ENCODE data around the gene DNAJA1. TPM values are rescaled to one million over a fixed set of nuclear protein-coding genes. Genes with fewer than 3 reads are reported as not detected.
"Not testable (repeated sequence)": the region's sequence is repeated elsewhere in the genome, so short reads cannot be mapped to it uniquely, and the experiment has no call there.

The DNAJA1 gene
- total RNA-seq, 1 experiment from 2014 or later = 152 TPM

DNA sequence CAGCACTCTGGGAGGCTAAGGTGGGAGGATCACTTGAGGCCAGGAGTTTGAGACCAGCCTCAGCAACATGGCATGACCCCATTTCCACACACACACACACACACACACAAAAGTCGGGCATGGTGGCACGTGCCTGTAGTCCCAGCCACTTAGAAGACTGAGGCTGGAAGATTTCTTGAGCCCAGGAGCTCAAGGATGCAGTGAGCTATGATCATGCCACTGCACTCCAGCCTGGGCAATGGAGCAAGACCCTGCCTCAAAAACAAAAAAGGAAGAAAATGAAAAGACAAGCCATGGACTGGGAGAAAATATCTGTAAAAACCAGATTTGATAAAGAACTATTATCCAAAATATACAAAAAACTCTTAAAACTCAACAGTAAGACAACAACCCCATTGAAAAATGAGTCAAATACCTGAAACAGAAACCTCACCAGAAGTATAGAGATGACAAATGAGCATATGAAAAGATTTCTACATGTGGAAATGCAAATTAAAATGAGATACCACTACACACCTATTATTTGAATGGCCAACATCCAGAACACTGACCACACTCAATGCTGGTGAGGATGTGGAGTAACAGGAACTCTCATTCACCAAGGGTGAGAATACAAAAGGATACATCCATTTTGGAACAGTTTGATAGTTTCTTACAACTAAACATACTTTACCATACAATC, 24.7 kb downstream of the DNAJA1 start:
- Histone ChIP-seq H3K27me3 (no peaks in the 10 kb centered on the region), H3K36me3 (peaks cover 39% of the 10 kb centered on the region), H3K9me3 (no peaks in the 10 kb centered on the region), H3K4me3 (no peak overlapping the region)
- no peak for DNase-seq

DNA sequence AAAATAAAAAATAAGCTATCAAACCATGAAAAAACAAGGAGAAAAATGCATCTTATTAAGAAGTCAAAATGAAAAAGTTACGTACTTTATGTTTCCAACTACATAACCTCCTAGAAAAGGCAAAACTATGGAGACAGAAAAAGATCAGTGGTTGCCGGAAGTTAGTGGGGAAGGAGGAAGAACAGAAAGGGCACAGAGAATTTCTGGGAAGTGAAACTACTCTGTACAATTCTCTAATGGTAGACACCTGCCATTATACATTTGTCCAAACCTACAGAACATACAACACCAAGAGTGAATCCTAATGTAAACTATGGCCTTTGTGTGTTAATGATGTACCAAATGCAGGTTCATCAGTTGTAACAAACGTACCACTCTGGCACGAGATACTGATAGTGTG, 26.1 kb downstream of the DNAJA1 start:
- no peaks in the 10 kb centered on the region for H3K27me3 ChIP-seq
- H3K9me3 ChIP-seq = no peaks in the 10 kb centered on the region
- no peak overlapping the region for H3K4me3 ChIP-seq
- no peak for DNase-seq
- H3K36me3 ChIP-seq = peaks cover 44% of the 10 kb centered on the region

DNA sequence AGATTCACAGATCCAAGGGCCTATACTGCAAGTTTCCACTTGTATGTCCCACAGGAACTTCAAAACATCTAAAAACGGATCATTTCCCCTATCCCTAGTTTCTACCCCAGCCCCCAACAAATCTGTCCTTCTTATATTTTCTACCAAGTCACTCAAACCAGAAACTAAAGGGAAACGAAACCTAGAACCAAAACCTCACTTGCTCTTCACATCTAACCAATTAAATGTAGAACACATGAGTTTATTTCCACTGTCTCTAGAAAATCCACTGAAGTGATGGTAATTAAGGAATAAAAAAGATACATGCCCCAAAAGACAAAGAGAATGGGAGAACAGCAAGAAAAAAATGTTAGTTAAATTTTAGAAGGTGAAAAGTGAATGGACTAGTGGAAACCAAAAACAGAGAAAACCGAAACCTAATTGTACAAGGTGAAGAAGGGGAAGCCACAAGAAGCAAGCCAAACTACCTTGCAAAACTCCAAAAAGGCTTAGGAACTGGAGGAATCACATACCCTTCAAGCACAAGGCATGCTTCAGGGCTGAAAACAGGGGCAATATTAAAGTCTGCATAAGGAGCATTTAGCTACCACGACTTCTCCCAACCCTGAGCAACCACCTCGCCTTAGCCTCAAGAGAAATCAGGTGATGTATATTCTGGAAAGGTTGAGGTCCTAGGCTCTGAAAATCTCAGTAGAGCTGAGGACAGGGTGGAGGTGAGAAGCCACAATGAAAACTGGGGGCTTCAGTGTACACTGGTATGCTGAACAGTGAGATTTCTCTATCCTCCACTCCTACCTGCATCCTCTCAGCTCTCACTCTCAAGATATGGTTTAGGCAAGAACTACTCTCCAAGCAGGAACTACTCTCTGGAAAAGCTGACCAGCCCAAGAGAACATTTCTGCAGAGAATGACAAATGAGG, 40.3 kb downstream of the DNAJA1 start:
- Histone ChIP-seq H3K4me3 (no peak overlapping the region), H3K9me3 (no peaks in the 10 kb centered on the region), H3K36me3 (peaks cover 45% of the 10 kb centered on the region), H3K27me3 (no peaks in the 10 kb centered on the region)
- DNase-seq = no peak

DNA sequence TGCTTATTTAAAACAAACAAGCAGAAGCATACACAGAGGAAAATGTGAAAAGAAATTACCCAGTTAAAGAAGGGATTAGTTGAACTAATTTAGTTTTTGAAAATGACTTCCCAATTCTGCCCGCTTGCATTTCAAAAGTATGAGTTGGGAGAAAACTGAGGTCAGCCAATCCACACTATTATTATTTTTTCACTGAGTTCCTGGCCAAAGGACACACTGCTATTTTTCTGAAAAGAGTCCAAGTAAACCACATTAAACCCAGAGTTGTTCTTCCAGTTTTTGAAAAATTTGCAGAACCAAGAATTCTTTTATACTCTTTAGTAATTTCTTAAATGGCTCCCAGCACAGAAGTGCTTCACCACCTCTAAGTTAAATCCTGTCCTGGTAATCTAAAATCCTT, 43.9 kb downstream of the DNAJA1 start:
- DNase-seq = no peak
- Histone ChIP-seq H3K36me3 (peaks cover 45% of the 10 kb centered on the region), H3K4me3 (no peak overlapping the region), H3K27me3 (no peaks in the 10 kb centered on the region), H3K9me3 (no peaks in the 10 kb centered on the region)

DNA sequence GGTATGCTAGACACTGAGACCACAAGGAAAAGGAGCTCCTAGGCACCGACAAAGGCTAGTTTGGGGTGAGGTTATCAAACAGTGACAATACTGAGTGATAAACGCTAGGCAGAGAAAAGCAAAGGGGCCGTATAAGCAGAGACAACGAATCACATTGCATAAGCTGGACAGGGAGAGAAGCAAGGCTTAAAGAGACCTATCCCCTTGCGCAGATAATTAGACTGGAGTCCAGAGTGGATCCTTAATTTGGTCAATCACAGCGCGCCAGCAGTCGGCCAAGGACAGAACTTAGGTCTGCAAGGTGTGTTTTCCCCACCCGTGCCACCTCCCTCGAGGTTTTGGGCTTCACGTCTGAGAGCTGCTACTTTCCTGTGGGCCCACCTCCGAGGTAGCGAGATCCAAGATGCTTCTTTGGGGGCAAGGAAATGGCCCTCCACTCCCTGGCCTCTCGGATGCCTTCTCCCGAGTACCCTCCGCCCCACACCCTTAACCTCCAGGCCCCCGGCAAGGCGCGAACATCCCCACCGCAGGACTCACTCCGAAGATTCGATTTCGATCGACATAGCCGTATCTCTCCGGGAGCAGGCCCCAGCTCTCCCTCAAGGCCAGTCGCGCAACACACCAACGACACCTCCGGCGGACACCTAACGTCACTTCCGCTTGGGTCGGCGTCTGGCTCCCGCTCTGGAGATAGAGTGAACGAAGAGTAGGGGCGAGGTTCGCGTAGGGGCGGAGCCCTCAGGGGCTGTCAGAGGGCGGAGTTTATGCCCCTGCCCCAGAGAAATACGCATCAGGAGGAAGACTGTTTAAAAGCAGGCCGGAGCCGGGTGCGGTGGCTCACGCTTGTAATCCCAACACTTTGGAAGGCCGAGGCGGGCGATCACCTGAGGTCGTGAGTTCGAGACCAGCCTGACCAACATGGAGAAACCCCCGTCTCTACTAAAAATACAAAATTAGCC, 51.3 kb downstream of the DNAJA1 start, which contains the start of gene SMU1:
TSS of gene SMU1 (minus strand) at position 629 of the 959 bp plus-strand sequence. CDS start at position 563, 66 bp downstream.
- Histone ChIP-seq H3K36me3 (peaks cover 14% of the 10 kb centered on the region), H3K4me3 (peak within 1 kb of the TSS; percentile 85), H3K27me3 (no peaks in the 10 kb centered on the region), H3K9me3 (no peaks in the 10 kb centered on the region)
- DNase-seq = peak; percentile 96

DNA sequence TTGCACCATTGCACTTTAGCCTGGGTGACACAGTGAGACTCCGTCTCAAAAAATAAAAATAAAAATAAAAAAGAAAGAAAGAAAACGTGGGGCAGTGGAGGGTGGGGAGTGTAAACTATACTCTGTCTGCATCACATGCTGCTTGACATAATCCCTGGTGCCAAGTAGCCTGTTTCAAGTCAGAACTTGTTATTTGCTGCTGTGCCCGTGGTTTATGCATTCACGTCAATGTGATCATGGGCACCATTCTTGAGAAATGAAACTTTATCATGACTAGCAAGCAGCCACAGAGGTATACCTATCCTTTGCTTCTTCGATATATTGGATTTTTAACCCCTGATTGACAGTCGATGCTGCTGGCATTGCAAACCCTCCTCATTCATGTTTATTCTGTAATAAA, 55.5 kb downstream of the DNAJA1 start:
- Histone ChIP-seq H3K4me3 (no peak overlapping the region), H3K36me3 (no peaks in the 10 kb centered on the region; the same call in 1 of the 2 replicates), H3K27me3 (no peaks in the 10 kb centered on the region), H3K9me3 (no peaks in the 10 kb centered on the region)
- DNase-seq = no peak

DNA sequence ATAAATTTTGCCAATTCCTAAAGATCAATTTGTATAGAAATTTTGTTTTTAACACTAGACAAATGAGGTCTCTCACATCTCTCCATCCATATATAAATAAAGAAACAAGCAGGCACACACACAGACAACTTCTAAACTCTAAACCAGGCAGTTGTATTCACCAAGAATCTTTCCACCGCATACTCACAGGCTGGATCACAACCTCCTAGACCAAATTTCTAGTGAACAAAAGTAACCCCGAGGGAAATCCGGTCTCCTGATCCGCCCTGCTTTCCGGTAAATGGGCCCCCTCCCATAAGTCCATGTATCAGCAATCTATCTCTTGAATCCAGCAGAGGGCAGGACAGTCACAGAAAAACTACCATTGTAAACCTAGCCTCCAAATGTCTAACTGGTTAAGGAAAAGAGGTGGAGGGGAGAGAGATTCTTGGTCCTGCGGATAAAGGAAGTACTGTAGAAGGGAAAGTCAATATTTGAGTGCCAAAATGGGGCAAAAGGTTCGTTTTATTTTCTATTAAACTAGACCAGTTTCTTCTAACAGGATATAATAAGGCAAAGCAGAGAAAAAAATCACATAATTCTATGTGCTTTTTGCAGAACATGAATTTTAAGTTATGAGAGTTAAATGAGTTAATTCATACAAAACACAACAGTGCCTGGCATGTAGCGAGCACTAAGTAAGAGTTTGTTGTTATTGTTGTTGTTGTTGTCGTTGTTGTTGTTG, 56.2 kb downstream of the DNAJA1 start:
- no peaks in the 10 kb centered on the region; the same call in 1 of the 2 replicates for H3K36me3 ChIP-seq
- H3K27me3 ChIP-seq = no peaks in the 10 kb centered on the region
- DNase-seq = peak; percentile 52
- H3K9me3 ChIP-seq = no peaks in the 10 kb centered on the region
- H3K4me3 ChIP-seq = no peak overlapping the region

DNA sequence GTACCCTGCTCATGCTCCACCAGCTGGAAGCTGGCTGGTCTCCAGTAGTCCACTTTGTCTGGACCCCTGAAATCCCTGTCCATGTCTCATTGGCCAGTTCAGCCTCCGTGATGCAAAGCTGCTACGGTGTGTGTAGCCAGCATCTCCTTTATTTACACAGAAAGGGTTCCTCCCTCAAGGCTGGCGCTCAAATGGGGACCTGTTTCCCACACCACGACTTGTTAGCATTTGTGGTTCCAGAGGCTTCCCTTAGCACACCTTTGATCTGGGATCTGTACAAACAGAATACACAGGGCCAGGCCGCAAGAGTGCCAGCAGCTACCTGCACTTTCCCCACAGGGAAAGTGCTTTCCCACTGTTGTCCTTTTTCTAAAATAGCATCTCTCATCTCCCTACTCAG, 57.1 kb downstream of the DNAJA1 start:
- Histone ChIP-seq H3K4me3 (no peak overlapping the region), H3K36me3 (no peaks in the 10 kb centered on the region), H3K9me3 (no peaks in the 10 kb centered on the region), H3K27me3 (no peaks in the 10 kb centered on the region)
- DNase-seq = no peak

DNA sequence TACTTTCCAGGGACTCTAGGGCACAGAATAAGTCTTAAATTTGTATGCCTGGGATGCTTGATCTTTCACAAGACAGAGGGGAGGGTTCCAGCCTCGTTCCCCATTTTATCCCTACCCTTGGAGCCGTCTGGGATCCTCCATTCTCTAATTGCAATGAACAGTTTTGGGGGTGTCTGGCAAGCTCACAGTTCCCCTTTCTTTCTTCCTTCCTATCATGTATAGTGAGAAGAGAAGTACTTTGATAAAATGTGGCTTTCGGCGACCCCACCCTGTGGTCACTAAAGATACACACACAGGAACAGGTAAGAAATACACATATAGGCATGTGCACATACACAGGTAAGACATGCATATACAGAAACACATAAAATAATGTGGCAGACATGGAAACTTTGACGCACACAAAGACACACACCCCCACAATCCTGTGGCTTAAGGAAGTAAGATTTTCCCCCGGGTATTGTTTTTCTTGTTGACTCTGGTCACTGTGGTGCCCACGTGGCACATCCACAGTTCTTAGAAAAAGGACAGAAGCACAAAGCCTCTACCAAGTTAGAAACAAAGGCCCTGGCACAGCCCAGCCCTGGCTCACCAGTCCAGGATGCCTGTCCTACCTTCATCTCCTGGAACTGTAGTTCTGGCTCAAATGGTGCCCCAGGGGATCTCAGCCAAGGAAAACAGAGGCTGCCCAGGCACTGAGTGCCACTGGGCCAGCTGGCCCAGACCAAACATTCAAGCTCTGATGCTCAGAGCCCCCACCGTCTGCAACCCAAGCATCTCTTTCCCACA, 57.7 kb downstream of the DNAJA1 start:
- peak; percentile 15 for DNase-seq
- H3K9me3 ChIP-seq = no peaks in the 10 kb centered on the region
- H3K27me3 ChIP-seq = no peaks in the 10 kb centered on the region
- no peak overlapping the region for H3K4me3 ChIP-seq
- no peaks in the 10 kb centered on the region for H3K36me3 ChIP-seq

DNA sequence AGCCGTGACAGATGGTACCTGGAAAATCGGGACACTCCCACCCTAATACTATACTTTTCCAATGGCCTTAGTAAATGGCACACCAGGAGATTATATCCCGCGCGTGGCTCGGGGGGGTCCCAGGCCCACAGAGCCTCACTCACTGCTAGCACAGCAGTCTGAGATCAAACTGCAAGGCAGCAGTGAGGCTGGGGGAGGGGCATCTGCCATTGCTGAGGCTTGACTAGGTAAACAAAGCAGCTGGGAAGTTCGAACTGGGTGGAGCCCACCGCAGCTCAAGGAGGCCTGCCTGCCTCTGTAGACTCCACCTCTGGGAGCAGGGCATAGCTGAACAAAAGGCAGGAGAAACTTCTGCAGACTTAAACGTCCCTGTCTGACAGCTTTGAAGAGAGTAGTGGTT, 60.6 kb downstream of the DNAJA1 start:
- not testable (repeated sequence) for H3K27me3 ChIP-seq, H3K36me3 ChIP-seq, H3K9me3 ChIP-seq, H3K4me3 ChIP-seq, DNase-seq

Other genes with a start within 250 kb of the DNAJA1 start
- gene TMEM215, start 241.7 kb upstream of the DNAJA1 start, total RNA-seq (2014; rRNA removed; shearing (Covaris generic); ENCODE audit: low replicate concordance) = not detected in 2 replicates
- gene APTX, start 23.6 kb upstream of the DNAJA1 start, total RNA-seq (2014; rRNA removed; shearing (Covaris generic); ENCODE audit: low replicate concordance) = 17.1 and 36.8 TPM in 2 replicates
- gene SMU1, start 51.4 kb downstream of the DNAJA1 start, total RNA-seq (2014; rRNA removed; shearing (Covaris generic); ENCODE audit: low replicate concordance) = 26.6 and 27.1 TPM in 2 replicates
- 31.9 and 35.2 TPM in 2 replicates for gene B4GALT1, start 142.1 kb downstream of the DNAJA1 start, total RNA-seq (2014; rRNA removed; shearing (Covaris generic); ENCODE audit: low replicate concordance)
- gene SPINK4, start 214.9 kb downstream of the DNAJA1 start, total RNA-seq (2014; rRNA removed; shearing (Covaris generic); ENCODE audit: low replicate concordance) = not detected in 2 replicates
- gene BAG1, start 239.4 kb downstream of the DNAJA1 start, total RNA-seq (2014; rRNA removed; shearing (Covaris generic); ENCODE audit: low replicate concordance) = 34.3 and 44.0 TPM in 2 replicates
- gene CHMP5, start 239.8 kb downstream of the DNAJA1 start, total RNA-seq (2014; rRNA removed; shearing (Covaris generic); ENCODE audit: low replicate concordance) = 55.7 and 62.7 TPM in 2 replicates